Raji (cell line): ENCODE results near the gene PLXNB1.

Source experiments
- POLR2A ChIP-seq: IDR thresholded peaks from 2 replicates; pipeline ENCODE4 v1.6.1; 2011; ENCODE audit warnings: low read depth, low read length, control low read depth; ENCODE audit not compliant: insufficient read depth

Gene PLXNB1

GRCh38 chr3:48467110-48467454 is 37.2 kb upstream of the PLXNB1 start:
- no peak for TF ChIP-seq POLR2A

- peak; percentile 12; the same call in 1 of the 2 replicates for TF ChIP-seq POLR2A
Observed at GRCh38 chr3:48466386-48467109, 36.7 kb upstream of the PLXNB1 start.

GRCh38 chr3:48465531-48466378 is 35.9 kb upstream of the PLXNB1 start:
- TF ChIP-seq POLR2A = peak; percentile 97

- TF ChIP-seq POLR2A = no peak
Observed at GRCh38 chr3:48465237-48465530, 35.3 kb upstream of the PLXNB1 start.

- no peak for TF ChIP-seq POLR2A
Observed at GRCh38 chr3:48464713-48465221, 34.9 kb upstream of the PLXNB1 start.

GRCh38 chr3:48463703-48464102 is 33.8 kb upstream of the PLXNB1 start:
- TF ChIP-seq POLR2A = 0 out of 2 replicates have a peak, but pooled peaks have one; percentile 11

GRCh38 chr3:48460517-48460902 is 30.6 kb upstream of the PLXNB1 start:
- TF ChIP-seq POLR2A = no peak

GRCh38 chr3:48459773-48460516 is 30.1 kb upstream of the PLXNB1 start:
- no peak for TF ChIP-seq POLR2A

- no peak for TF ChIP-seq POLR2A
Observed at GRCh38 chr3:48459331-48459730, 29.4 kb upstream of the PLXNB1 start.

- TF ChIP-seq POLR2A = no peak
Observed at GRCh38 chr3:48456456-48456855, 26.6 kb upstream of the PLXNB1 start.

GRCh38 chr3:48451270-48451669 is 21.4 kb upstream of the PLXNB1 start:
- no peak for TF ChIP-seq POLR2A

- peak; percentile 97 for TF ChIP-seq POLR2A
Observed at GRCh38 chr3:48446425-48447193, 16.7 kb upstream of the PLXNB1 start, which contains the start of gene ATRIP. ATRIP (plus strand) TSS chr3:48446737; CDS start chr3:48446846, 109 bp downstream.

GRCh38 chr3:48446043-48446424 is 16.1 kb upstream of the PLXNB1 start:
- no peak for TF ChIP-seq POLR2A

- TF ChIP-seq POLR2A = no peak
Observed at GRCh38 chr3:48445277-48445882, 15.5 kb upstream of the PLXNB1 start.

- no peak for TF ChIP-seq POLR2A
Observed at GRCh38 chr3:48441940-48442339, 12.1 kb upstream of the PLXNB1 start.

- no peak for TF ChIP-seq POLR2A
Observed at GRCh38 chr3:48440590-48440958, 10.7 kb upstream of the PLXNB1 start.
